ENCODE measurements around the gene U2AF1. TPM values are rescaled to one million over a fixed set of nuclear protein-coding genes. Genes with fewer than 3 reads are reported as not detected.

U2AF1 gene
- total RNA-seq, 2 donors from 2014 or later, result 62.3 to 115 TPM

Other genes starting within 250 kb of the U2AF1 start
- gene WDR4, start 228.0 kb downstream of the U2AF1 start, total RNA-seq, result 10 to 100 TPM; 15.4 to 23.5 TPM
- 10 to 100 TPM; 17.8 to 18.0 TPM for gene NDUFV3, start 214.3 kb downstream of the U2AF1 start, total RNA-seq
- not detected for gene ERVH48-1, start 181.9 kb downstream of the U2AF1 start, total RNA-seq
- 10 to 100 TPM; 11.5 to 15.3 TPM for gene PKNOX1, start 133.0 kb downstream of the U2AF1 start, total RNA-seq
- under 1 TPM in 1 of 2 donors, not detected in 1; 0.37 TPM for gene CBS, start 31.7 kb downstream of the U2AF1 start, total RNA-seq
- not detected for gene CRYAA, start 61.4 kb upstream of the U2AF1 start, total RNA-seq

Measured in T-helper 17 cell (primary cell).